Nephron (organoid): ENCODE measurements around the gene OR52H1.

ENCODE experiments used
- H3K27ac Mint-ChIP-seq, 3 experiments: 2 replicates each; pipeline ENCODE4 v1.8.0; 2020; ENCODE audit warnings: mixed read lengths in 3 of 3, mild to moderate bottlenecking in 2 of 3, moderate library complexity in 1 of 3
- H3K27me3 Mint-ChIP-seq: 2 replicates; pipeline ENCODE4 v1.8.0; 2021; ENCODE audit warnings: low read depth, mild to moderate bottlenecking, moderate library complexity, mixed read lengths
- H3K36me3 Mint-ChIP-seq: 2 replicates; pipeline ENCODE4 v1.8.0; 2020; ENCODE audit warnings: low read depth, mixed read lengths
- H3K4me1 Mint-ChIP-seq: 2 replicates; pipeline ENCODE4 v1.8.0; 2020; ENCODE audit warnings: mixed read lengths
- H3K4me3 Mint-ChIP-seq, 3 experiments: 2 replicates each; pipeline ENCODE4 v1.8.0; 2020; ENCODE audit warnings: mild to moderate bottlenecking in 3 of 3, mixed read lengths in 3 of 3, moderate library complexity in 2 of 3
- H3K9me3 Mint-ChIP-seq: 2 replicates; pipeline ENCODE4 v1.8.0; 2020; ENCODE audit warnings: mixed read lengths
- TF ChIP-seq, protein P1 (sequence below), 3 experiments: fragments of 200-600 bp; sonication (generic); IDR thresholded peaks; one replicate each; pipeline ENCODE4 v1.5.0; 2021; ENCODE audit warnings: antibody characterized with exemption in 3 of 3; ENCODE audit not compliant: unreplicated experiment in 3 of 3

The OR52H1 gene

GRCh38 chr11:5509803-5510202 is 38.5 kb downstream of the OR52H1 start, which contains the start of gene UBQLN3:
TSS of gene UBQLN3 (minus strand) at chr11:5509957. CDS start at chr11:5509558, 399 bp downstream.
- peaks cover 7% of the 10 kb centered on the region for H3K4me1 Mint-ChIP-seq
- no peaks in the 10 kb centered on the region for H3K36me3 Mint-ChIP-seq
- H3K4me3 Mint-ChIP-seq = no peak within 1 kb of the TSS
- no peaks in the 10 kb centered on the region for H3K27me3 Mint-ChIP-seq
- no peak within 1 kb of the TSS for H3K27ac Mint-ChIP-seq
- TF ChIP-seq, protein P1, sequence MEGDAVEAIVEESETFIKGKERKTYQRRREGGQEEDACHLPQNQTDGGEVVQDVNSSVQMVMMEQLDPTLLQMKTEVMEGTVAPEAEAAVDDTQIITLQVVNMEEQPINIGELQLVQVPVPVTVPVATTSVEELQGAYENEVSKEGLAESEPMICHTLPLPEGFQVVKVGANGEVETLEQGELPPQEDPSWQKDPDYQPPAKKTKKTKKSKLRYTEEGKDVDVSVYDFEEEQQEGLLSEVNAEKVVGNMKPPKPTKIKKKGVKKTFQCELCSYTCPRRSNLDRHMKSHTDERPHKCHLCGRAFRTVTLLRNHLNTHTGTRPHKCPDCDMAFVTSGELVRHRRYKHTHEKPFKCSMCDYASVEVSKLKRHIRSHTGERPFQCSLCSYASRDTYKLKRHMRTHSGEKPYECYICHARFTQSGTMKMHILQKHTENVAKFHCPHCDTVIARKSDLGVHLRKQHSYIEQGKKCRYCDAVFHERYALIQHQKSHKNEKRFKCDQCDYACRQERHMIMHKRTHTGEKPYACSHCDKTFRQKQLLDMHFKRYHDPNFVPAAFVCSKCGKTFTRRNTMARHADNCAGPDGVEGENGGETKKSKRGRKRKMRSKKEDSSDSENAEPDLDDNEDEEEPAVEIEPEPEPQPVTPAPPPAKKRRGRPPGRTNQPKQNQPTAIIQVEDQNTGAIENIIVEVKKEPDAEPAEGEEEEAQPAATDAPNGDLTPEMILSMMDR (IDR thresholded peaks at IDR 0.05; ENCODE audit: unreplicated experiment in 3 of 3) = no peak
- no peaks in the 10 kb centered on the region for H3K9me3 Mint-ChIP-seq

- H3K9me3 Mint-ChIP-seq = no peaks in the 10 kb centered on the region
- no peaks in the 10 kb centered on the region for H3K36me3 Mint-ChIP-seq
- no peak overlapping the region for H3K4me3 Mint-ChIP-seq
- peaks cover 7% of the 10 kb centered on the region for H3K4me1 Mint-ChIP-seq
- no peak overlapping the region for H3K27ac Mint-ChIP-seq
- H3K27me3 Mint-ChIP-seq = no peaks in the 10 kb centered on the region
- TF ChIP-seq, protein P1 (IDR thresholded peaks at IDR 0.05; ENCODE audit: unreplicated experiment in 3 of 3) = no peak
These were observed 39.7 kb downstream of the OR52H1 start for GRCh38 chr11:5508605-5509004.

DNA sequence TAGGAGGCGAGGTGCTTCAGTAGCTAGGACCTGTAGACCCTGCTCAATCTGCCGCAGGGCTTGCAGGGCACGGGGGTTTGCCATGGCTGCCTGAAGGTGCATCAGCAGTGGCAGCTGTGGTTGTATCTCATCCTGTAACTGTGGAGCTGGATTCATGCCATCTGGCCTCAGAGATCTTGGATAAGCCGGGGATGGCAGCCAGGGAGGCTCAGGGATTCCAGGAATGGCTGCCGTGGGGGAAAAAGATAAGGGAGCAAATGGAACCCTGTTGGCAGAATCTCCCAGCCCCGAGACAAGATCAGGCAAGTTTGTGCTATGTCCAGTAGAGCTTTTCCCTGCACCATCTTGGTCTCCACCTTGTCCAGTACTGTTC is 40.4 kb downstream of the OR52H1 start:
- H3K27me3 Mint-ChIP-seq = no peaks in the 10 kb centered on the region
- peaks cover 7% of the 10 kb centered on the region for H3K4me1 Mint-ChIP-seq
- no peaks in the 10 kb centered on the region for H3K36me3 Mint-ChIP-seq
- no peaks in the 10 kb centered on the region for H3K9me3 Mint-ChIP-seq
- TF ChIP-seq, protein P1 (IDR thresholded peaks at IDR 0.05; ENCODE audit: unreplicated experiment in 3 of 3) = no peak
- no peak overlapping the region for H3K4me3 Mint-ChIP-seq
- no peak overlapping the region for H3K27ac Mint-ChIP-seq

DNA sequence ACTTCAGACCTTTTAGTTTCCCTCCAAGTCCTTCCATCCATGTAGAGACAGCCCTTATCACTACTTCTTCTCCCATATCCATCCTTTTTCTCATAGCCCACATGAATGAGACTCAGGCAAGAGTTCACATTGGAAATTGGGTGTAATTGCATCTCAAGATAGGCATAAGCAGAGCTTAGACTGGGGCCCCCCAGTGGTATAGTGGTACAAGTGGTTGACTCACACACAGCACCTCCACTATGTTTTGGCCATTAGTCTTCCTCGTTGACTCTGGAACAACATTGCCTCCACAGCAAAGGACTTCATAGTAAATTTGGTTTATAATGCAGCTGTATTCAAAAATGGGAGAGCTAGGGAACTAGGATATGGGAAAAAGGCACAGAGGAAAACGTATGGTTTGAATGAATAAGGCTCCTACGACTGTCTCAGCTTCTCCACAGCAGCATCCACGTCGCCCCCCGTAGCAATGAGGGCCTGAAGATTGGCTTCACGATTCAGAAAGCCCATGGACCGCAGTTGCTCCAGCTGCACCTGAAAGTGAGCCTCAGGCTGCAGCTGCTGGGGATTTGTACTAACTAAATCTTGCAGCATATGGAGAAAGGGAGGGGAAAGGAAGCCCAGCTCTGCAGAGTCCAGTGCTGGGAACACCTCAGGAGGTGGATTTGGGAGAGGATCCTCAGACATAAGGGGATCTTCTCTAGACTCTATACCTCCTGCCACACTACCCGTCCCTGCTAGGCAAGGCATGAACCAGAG is 41.0 kb downstream of the OR52H1 start:
- TF ChIP-seq, protein P1 (IDR thresholded peaks at IDR 0.05; ENCODE audit: unreplicated experiment in 3 of 3) = no peak
- Mint-ChIP-seq H3K9me3 (no peaks in the 10 kb centered on the region), H3K27me3 (no peaks in the 10 kb centered on the region), H3K27ac (no peak overlapping the region), H3K4me1 (peaks cover 7% of the 10 kb centered on the region), H3K4me3 (no peak overlapping the region), H3K36me3 (no peaks in the 10 kb centered on the region)

DNA sequence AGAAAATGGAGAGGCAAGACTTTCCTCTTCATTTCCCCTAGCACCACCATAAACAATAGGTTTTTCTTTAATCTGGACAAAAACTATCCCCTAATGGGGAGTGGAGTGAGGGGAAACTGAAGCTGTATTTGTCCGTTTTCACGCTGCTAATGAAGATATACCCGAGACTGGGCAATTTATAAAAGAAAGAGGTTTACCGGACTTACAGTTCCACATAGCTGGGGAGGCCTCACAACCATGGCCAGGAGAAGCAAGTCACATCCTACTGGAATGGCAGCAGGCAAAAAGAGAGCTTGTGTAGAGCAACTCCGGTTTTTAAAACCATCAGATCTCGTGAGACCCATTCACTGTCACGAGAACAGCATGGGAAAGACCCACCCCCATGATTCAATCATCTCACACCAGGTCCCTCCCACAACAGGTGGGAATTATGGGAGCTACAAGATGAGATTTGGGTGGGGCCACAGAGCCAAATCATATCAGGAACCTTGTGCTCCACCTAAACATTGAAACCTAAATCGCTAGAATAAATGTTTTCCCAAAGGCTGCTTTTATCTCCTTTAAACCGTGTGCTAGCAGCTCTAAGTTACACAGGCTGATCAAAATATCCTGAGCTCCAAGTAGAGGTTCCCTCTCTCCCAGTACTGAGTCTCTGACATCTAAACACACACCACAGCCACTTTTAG is 42.8 kb downstream of the OR52H1 start:
- peaks cover 7% of the 10 kb centered on the region for H3K4me1 Mint-ChIP-seq
- H3K36me3 Mint-ChIP-seq = no peaks in the 10 kb centered on the region
- no peak overlapping the region for H3K27ac Mint-ChIP-seq
- no peaks in the 10 kb centered on the region for H3K27me3 Mint-ChIP-seq
- TF ChIP-seq, protein P1 (IDR thresholded peaks at IDR 0.05; ENCODE audit: unreplicated experiment in 3 of 3) = no peak
- no peak overlapping the region for H3K4me3 Mint-ChIP-seq
- no peaks in the 10 kb centered on the region for H3K9me3 Mint-ChIP-seq
